Measurements from ENCODE around the gene ULK2.
A peak's percentile ranks its signal among the peaks of the same experiment; 100 is the strongest.
"Not testable (repeated sequence)": the region's sequence is repeated elsewhere in the genome, so short reads cannot be mapped to it uniquely, and the experiment has no call there.

The ULK2 gene

GRCh38 chr17:19860647-19861177 lies 7.0 kb downstream of the ULK2 start:
- DNase-seq, result not testable (repeated sequence)

- DNase-seq, result no peak
Measured at GRCh38 chr17:19857640-19858039, 10.1 kb downstream of the ULK2 start.

GRCh38 chr17:19833914-19834313 lies 33.8 kb downstream of the ULK2 start:
- no peak for DNase-seq

- DNase-seq, result no peak
Measured at GRCh38 chr17:19830061-19830460, 37.7 kb downstream of the ULK2 start.

- no peak for DNase-seq
Measured at GRCh38 chr17:19812407-19812806, 55.3 kb downstream of the ULK2 start.

- no peak for DNase-seq
Measured at GRCh38 chr17:19805006-19805405, 62.7 kb downstream of the ULK2 start.

GRCh38 chr17:19800571-19800970 lies 67.2 kb downstream of the ULK2 start:
- DNase-seq, result no peak

GRCh38 chr17:19799796-19800195 lies 67.9 kb downstream of the ULK2 start:
- no peak for DNase-seq

- DNase-seq, result no peak
Measured at GRCh38 chr17:19796457-19796856, 71.3 kb downstream of the ULK2 start.

- no peak for DNase-seq
Measured at GRCh38 chr17:19791918-19792550, 75.7 kb downstream of the ULK2 start.

GRCh38 chr17:19787733-19788357 lies 79.9 kb downstream of the ULK2 start:
- DNase-seq, result no peak

- no peak for DNase-seq
Measured at GRCh38 chr17:19785854-19786253, 81.9 kb downstream of the ULK2 start.

GRCh38 chr17:19781488-19782458 lies 86.0 kb downstream of the ULK2 start:
- no peak for DNase-seq

GRCh38 chr17:19780846-19781245 lies 86.9 kb downstream of the ULK2 start:
- no peak for DNase-seq

- DNase-seq, result no peak
Measured at GRCh38 chr17:19773534-19773933, 94.2 kb downstream of the ULK2 start.

GRCh38 chr17:19771971-19772630 lies 95.6 kb downstream of the ULK2 start:
- no peak for DNase-seq

- no peak for DNase-seq
Measured at GRCh38 chr17:19770985-19771735, 96.6 kb downstream of the ULK2 start.

GRCh38 chr17:19769946-19770652 lies 97.6 kb downstream of the ULK2 start:
- no peak for DNase-seq

GRCh38 chr17:19768046-19768782 lies 99.5 kb downstream of the ULK2 start:
- DNase-seq, result no peak

- DNase-seq, result peak; percentile 76
Measured at GRCh38 chr17:19766421-19767270, 101.1 kb downstream of the ULK2 start.

Measured in NCI-H510A treated with DMSO at 0.1 percent for 48 hours (cell line).